ENCODE measurements around the gene ACTN4.

DNA sequence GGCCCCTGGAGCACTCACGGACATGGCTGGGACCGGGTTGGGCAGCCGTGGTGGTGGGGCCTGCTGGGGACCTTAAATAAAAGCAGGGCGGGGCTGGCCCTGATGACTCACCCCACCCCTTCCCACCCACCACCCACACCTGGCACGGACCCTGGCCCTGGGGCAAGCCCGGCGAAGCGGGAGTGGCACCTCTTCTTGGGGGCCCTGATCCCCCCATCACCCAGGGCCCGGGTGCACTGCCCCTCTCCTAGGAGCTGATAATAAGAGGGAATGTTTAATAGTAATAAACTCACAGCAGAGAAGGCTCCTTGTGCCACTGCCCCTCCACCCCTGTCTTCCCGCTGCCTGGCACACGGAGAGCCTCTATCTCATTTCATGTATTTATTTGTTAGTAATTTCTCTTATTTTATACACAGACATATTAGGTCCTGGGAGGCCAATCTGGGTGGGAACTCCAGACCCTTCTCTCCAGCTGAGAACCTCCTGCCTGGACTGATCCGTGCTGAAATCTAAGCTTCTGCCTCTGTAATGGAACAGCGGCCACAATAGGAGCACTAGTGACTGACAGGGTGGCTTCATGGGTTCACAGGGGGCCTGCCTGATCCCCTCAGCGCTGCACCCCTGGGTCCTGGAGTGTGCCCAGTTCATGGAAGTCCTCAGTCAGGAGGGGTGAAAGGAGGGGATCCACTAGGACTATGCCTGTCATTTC lies 126.2 kb downstream of the ACTN4 start, which contains the start of gene LGALS7:
- no peak for TF ChIP-seq MYC (IDR thresholded peaks at IDR 0.05; ENCODE audit: low read depth, low read length)
- TF ChIP-seq, protein P1, sequence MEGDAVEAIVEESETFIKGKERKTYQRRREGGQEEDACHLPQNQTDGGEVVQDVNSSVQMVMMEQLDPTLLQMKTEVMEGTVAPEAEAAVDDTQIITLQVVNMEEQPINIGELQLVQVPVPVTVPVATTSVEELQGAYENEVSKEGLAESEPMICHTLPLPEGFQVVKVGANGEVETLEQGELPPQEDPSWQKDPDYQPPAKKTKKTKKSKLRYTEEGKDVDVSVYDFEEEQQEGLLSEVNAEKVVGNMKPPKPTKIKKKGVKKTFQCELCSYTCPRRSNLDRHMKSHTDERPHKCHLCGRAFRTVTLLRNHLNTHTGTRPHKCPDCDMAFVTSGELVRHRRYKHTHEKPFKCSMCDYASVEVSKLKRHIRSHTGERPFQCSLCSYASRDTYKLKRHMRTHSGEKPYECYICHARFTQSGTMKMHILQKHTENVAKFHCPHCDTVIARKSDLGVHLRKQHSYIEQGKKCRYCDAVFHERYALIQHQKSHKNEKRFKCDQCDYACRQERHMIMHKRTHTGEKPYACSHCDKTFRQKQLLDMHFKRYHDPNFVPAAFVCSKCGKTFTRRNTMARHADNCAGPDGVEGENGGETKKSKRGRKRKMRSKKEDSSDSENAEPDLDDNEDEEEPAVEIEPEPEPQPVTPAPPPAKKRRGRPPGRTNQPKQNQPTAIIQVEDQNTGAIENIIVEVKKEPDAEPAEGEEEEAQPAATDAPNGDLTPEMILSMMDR (IDR thresholded peaks at IDR 0.05; ENCODE audit: low read depth, low read length) = no peak

All from NB4 (cell line).